Stimulated activated CD4-positive, alpha-beta T cell treated with anti-CD3 and anti-CD28 coated beads, Interleukin-4, amount 100 ng/mL, for 24 hours (primary cell): Measurements from ENCODE around the gene SEBOX.

Experiments used
- DNase-seq: peaks from one replicate; pipeline ENCODE4 v3.0.0-alpha.2; 2020

The SEBOX gene

GRCh38 chr17:28317966-28318758 lies 46.8 kb downstream of the SEBOX start:
- DNase-seq = no peak

- DNase-seq = no peak
Observed at GRCh38 chr17:28317099-28317965, 47.7 kb downstream of the SEBOX start.

GRCh38 chr17:28315846-28316705 lies 48.9 kb downstream of the SEBOX start:
- no peak for DNase-seq

GRCh38 chr17:28313841-28314240 lies 51.2 kb downstream of the SEBOX start:
- DNase-seq = no peak
